ENCODE measurements around the gene KCTD2.
"Not testable (repeated sequence)": the region's sequence is repeated elsewhere in the genome, so short reads cannot be mapped to it uniquely, and the experiment has no call there.

KCTD2 gene

GRCh38 chr17:75059369-75060345 lies 12.6 kb downstream of the KCTD2 start:
- peak; percentile 96 for FAIRE-seq

DNA sequence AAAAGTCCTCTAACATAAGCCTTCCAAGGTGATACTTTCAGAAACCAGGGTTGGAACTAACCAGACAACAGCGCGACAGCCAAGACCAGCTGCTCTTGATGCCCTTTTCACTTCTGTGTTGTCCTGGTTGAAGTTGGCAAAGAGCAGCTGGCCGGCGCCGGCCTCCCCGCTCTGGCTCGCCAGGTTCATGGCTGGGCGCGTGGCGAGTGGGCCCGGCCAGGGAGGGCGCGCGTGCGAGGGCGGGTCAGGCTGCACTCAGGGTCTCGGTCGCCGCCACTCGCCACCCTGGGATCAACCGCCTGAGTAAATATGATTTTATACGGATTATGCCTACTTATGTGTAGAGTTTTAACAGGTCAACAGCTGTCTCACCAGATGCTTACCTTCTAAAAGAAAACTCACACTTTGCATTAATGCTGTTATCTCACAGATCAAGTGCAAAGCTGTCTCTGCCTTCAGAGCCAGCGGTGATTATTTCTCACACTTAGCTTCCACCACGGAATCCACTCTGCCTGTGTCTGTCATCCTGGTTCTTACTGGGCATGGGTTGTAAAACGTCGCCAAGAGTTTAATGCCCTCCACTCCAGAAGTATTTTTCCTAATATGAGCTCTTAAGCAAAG lies 13.5 kb downstream of the KCTD2 start:
- FAIRE-seq = no peak

DNA sequence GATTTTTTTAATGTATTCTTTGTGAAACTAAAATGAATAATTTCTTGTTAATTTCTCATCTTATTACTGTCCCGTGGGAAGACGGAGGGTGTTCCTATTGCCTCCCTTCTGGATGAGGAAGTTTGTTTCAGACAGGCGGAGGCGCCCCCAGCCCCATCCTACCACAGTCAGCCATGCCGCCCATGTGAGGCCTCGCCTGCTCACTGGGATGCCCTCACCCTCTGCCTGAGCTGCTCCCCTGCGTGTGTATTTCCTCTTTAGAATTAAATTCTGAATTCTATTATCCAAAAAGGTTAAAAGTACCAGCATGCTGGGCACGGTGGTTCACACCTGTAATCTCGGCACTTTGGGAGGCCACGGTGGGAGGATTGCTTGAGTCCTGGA lies 14.0 kb downstream of the KCTD2 start:
- no peak for FAIRE-seq

DNA sequence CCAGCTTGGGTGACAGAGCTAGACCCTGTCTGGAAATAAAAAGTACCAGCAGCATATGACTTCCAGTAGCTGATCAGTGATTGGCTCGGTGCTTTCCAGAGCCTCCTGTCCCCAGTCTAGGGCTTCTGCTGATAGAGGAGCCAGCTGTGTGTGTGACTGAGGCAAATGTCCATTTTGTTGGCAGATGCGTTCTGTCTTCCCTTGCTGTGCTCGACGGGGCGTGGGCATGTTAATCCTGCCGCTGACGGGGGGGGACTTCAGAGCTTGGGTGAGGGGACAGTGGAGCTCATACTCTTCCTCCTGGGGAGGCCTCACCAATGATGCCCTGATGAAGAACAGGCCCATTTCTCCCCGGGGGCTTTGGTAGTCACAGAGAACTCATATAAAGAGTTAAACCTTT lies 14.6 kb downstream of the KCTD2 start:
- no peak for FAIRE-seq

GRCh38 chr17:75063201-75063600 lies 16.2 kb downstream of the KCTD2 start:
- no peak for FAIRE-seq

DNA sequence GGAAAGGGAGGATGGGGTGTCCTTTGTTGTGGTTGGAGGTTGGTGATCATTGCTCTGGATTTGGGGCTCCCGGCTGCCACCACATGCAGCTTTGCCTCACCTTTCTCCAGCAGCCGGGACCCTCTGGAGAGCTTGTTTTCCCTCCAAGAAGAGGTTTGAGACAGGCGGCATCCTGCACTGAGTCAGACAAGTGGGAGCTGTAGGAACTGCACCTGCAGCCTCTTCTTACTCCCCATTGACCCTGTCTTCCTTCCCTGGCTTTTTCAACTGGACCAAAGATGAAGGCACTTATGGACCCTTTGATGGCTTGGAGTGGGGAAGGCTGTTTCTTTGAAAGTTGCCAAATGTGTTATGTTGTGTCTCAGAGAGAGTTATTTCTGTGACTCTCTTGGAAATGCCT lies 16.6 kb downstream of the KCTD2 start:
- FAIRE-seq = no peak

GRCh38 chr17:75064040-75064439 lies 17.0 kb downstream of the KCTD2 start:
- no peak for FAIRE-seq

GRCh38 chr17:75064460-75064859 lies 17.4 kb downstream of the KCTD2 start:
- no peak for FAIRE-seq

GRCh38 chr17:75064867-75065561 lies 18.0 kb downstream of the KCTD2 start:
- FAIRE-seq = no peak

DNA sequence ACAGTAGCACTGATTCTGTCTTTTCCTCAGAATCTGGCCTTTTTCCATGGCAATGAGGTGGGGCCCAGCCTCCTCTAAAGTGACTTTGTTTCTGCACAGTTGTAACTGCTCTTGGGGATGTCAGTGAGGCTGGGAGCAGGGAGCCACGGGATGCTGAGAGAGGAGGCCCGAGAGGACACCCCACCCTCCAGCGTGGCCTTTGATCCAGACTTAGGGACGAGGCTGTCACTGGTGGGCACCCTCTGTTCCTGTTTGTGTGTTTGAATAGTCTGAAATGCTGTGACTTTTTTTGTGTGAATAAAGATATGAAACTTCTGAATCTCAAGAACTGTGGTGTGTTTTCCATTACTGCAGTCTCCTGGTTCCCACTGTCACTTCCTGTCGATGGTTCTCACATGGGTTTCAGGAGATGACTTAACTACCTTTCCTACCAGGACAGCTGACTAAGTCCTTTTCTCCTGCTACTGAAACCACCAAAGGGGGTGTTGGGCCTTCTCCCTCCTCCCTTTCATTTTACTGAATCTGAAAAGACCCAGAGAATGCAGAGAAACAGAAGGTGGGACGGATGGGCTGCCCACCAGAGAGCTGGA lies 18.6 kb downstream of the KCTD2 start:
- FAIRE-seq = no peak

DNA sequence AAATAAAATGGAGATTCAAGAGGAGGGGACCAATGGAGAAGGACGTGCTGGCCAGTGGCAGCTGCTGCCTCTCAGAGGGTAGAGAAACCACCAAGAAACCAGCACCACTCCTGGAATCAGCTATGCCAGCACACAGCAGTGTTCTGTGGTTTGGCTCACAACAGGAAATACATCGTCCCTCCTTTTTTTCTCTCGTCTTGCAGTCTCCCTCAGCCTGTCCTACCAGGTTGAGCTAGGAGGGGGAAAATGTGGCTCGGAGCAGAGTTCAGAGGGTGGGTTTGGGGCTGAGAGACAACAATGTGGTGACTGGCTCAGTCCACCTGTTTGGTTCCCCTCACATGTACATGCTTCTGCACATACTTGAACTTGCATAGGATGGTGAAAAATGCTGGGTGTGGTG lies 20.8 kb downstream of the KCTD2 start:
- no peak for FAIRE-seq

DNA sequence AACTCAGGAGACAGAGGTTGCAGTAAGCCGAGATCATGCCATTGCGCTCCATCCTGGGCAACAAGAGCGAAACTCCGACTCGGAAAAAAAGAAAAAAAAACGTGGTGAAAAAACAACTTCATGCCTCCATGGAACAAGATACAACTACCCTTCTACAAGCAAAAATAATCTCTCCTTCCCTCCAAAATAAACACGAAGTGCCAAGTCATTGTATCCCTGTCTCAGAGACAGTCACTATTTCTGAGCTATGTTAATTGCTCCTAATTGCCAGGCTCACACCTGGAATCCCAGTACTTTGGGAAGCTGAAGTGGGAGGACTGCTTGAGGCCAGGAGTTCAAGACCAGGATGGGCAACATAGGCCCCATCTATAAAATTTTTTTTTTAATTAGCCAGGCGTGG lies 21.7 kb downstream of the KCTD2 start:
- FAIRE-seq = no peak

DNA sequence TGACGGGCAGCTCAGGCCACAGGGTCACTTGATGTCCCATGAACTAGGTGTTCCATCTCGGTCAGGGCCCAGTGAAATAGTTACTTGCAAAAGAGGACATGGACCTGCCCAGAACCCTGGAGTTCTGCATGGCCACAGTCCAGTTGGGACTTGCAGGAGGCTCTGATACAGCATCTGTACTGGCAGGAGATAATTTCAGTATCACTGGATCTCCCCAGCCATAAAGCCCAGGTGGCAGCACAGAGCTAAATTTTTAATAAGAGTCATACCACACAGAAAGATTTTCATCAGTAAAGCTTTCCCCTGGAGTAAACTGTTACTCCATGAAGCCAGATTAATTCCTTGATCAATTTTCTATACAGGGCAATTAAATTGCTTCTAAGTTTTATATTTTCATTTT lies 22.8 kb downstream of the KCTD2 start:
- FAIRE-seq = peak; percentile 19

DNA sequence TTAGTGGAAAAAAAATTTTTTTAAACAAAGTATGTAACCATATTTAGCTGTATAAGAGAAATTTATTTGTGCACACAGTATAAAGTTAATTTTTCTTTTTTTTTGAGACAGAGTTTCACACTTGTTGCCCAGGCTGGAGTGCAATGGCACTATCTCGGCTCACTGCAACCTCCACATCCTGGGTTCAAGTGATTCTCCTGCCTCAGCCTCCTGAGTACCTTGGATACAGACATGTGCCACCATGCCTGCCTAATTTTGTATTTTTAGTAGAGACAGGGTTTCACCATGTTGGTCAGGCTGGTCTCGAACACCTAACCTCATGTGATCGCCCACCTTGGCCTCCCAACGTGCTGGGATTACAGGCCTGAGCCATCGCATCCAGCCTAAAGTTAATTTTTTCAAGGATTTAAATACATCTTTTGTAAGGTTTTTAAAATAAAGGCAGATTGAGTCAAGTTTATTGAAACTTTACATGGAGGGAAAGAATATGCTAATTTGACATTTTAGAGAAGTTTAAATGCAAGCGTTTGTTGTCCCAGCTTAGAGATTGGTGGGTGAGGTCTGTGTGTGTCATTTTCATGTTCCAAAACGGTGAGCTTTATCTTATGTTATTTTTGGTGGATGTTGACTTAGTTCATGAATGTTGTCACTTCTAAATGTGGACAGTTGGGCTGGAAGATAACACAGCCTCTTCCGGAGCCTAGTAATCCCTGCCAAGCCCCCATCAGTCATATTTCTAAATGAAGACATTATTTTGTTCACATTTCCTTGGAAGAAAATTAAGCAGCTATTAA lies 24.6 kb downstream of the KCTD2 start:
- not testable (repeated sequence) for FAIRE-seq

GRCh38 chr17:75072909-75073308 lies 25.9 kb downstream of the KCTD2 start:
- not testable (repeated sequence) for FAIRE-seq

GRCh38 chr17:75073618-75074047 lies 26.6 kb downstream of the KCTD2 start:
- no peak for FAIRE-seq

- FAIRE-seq = no peak
Observed at GRCh38 chr17:75074532-75074931, 27.5 kb downstream of the KCTD2 start.

DNA sequence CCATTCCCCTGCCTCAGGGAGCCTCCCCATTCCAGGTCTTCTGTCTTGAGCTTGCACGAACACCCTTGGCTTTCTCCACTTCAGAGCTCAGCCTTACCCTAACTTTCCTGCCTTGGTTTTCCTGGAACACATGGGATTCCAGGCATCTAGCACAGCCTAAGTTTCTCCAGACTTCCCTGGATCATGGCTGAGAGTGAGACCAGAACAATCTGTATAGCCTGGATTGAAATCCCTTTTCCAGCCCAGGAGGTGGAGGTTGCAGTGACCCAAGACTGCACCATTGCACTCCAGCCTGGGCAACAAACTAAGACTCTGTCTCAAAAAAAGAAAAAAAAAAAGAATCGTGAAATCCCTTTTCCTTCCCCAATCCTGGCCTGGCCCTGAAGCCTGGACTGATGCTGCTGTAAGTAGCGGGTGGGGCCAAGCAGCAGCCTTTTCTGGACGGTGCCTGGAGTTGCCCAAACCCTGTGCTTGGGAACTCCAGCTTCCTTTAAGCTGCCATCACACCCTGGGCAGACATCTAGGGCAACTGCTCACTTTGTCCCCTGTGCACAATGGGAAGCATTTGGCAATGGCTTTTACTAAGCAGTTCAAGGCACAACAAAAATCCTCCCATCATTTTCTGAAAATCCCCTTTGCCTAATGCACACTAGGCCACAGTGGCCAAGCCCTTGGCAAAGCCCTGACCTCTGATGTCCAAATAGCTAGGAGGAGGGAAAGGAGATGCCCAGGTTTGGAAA lies 28.7 kb downstream of the KCTD2 start:
- FAIRE-seq = no peak

DNA sequence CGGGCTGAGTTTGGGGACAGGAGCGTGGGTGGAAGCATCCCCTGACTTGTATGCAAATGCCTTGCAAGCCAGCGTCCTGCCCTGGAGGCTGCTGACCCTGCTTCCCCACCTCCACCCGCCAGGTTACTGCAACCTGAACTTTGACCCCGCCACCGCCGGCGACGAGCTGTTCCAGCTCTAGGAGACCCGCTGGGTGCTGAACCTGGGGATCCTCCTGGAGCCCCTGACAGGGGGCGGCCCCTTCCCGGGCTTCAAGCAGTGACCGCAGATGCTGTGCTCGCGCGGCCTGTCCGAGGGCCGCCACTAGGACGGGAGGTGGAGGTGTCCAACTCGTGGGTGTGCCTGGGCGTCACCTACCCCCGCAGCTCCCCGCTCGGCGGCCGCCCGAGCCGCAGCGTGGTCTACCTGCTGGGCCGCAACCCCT lies 30.1 kb downstream of the KCTD2 start:
- no peak for FAIRE-seq

DNA sequence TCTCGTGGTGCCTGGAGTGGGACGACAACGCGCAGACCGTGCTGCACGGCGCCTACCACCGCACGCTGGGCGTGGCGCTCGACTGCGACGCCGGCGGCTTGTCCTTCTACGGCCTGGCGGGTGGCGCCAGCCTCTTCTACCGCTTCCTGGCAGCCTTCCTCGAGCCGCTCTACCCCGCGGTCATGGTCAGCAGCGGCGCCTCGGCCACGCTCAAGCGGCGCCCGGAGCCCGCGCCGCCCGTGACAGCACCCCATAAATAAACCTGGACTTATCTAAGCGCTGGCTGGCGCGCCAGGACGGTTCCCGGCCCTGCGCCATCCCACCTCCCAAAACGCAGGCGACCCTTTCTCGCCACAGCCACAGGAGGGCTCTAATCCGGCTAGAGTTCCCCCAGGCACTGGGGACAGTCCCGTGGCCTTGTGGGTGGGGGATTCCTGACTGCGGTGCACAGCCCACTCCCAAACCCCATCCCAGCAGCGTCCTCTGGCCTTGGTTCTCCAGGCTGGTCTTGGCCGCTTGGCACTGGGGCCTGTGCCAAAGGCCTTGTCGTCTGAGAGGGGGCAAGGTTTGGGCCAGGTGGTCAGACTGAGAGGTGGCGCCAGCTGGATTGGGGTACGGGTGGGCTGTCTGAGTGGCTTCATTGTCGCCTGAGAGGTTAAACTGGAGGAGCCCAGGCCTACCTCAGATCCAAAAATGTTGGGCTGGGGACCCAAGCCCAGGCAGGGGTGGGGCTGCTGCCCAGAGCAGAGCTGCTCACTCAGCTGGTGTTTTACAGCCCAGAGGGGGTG lies 30.7 kb downstream of the KCTD2 start:
- FAIRE-seq = no peak
